DMS79 (cell line): ENCODE measurements around the gene FANCD2.
"Not testable (repeated sequence)": the region's sequence is repeated elsewhere in the genome, so short reads cannot be mapped to it uniquely, and the experiment has no call there.

Source experiments
- DNase-seq: peaks from one replicate; lab custom pipeline; 2025; lab: John Stamatoyannopoulos, UW

FANCD2 gene

DNA sequence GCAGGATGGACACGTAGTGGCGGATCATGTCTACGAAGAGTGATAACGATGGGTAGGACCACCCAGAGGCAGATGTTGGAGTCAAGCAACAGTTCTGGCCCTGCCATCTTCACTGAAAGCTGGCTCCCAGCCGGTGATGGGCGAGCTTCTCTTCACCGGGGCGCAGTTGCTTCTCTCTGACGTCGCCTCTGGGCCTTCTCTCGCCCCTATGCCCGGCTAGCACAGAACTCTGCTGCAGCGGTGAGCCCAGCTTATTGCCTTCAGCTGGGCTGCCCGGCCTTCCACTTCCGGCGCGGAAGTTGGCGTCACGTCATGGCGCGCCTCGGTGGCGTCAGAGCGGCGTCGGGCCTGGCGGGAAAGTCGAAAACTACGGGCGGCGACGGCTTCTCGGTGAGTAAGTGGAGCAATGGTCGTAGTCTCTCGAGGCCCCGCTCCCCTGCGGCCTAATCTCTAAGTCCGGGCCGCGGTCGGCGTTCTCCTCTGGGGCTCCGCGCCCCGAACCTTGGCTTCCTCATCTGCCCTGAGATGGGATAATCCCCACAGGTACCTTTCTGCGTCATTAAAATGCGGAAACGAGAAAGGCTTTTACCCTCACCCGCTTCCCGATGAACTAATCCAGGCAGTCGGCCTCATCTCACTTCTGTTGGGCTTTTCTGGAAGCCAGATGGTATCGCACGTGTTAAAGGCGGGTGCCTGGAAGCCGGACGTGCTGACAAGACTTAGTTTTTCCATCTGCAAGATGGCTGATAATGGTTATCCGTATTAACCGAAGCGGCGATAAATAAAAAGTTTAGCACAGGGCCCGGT lies at the start of gene FANCD2:
TSS of gene FANCD2 (plus strand) at position 354 of the 807 bp plus-strand sequence. CDS start 2,221 bp downstream, outside the sequence.
- DNase-seq: peak; percentile 34

DNA sequence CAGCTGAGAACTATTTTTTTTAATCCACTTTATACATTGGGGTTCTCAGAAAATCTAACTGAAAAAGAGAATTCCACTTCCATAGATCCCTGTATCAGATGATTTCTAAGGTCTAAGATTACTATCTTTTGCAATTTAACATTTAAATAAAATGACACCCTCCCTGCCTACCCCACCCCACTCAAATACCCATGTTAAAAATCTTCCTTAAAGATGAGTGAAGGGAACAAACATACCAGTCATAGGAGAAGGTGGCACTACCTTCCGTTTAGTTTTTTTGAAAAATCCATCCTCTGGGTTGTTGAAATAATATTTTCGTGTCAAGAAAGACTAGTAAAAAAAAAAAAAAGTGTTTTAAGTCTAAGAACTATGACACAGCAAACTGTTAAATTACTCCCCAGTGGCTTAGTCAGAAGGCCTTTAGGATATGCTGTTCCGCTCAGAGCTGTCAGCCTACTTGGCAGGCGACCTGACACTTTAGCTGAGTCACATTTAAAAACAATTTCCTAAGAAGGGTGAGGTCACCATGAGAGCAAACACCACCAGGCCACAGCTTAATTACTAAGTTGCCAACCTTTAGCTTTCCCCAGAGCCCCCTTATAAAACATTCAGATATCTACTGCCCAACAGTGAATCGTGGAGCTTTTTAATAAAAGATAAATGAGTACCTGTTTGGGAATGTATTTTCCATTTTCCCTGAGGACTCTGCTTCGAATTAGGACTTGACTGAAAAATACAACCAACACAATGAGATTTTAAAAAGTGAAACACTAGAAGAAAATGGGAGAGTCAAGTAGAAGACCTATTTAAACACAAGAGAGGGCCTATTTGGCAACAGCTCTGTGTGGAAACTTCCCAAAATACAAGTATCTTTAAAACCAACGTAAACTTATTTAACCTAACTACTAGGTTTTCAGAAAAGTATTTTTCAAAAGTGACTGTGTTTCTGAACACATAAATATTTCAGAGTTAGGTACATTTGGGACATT lies 49.2 kb upstream of the FANCD2 start:
- no peak for DNase-seq

DNA sequence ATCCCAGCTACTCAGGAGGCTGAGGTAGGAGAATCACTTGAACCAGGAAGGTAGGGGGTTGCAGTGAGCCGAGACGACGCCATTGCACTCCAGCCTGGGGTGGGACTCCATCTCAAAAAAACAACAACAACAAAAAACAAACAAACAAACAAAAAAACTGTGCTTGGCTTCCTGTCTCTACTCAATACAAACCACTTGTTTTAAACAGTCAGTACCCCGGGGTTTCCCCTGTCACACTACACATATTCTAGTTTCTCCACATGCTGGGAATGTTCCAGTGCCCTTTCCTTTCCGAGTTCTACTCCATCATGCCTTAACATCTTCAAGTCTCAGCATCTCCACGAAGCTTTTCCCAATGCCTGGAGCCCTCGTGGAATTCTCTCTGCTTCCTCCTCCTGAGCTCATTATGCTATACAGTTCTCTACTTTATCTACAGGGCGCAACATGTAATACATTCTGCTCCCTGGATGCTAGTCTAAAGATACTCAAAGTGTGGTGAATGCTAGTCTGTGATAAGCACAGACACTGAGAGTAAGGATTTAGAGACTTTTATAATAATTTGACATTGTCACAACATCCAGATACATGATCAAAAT lies 47.4 kb upstream of the FANCD2 start:
- DNase-seq: no peak

DNA sequence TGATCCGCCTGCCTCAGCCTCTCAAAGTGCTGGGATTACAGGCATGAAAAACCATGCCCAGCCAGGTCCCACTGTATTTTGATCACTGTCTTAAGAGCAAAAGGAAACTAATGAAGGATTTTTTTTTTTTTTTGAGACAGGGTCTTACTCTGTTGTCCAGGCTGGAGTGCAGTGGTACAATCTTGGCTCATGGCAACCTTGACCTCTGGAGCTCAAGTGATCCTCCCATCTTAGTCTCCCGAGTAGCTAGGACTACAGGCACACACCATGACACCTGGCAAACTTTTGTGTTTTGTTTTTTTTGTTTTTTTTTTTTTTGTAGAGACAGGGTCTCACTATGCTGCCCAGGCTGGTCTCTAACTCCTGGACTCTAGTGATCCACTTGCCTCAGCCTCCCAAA lies 46.0 kb upstream of the FANCD2 start:
- DNase-seq: no peak

DNA sequence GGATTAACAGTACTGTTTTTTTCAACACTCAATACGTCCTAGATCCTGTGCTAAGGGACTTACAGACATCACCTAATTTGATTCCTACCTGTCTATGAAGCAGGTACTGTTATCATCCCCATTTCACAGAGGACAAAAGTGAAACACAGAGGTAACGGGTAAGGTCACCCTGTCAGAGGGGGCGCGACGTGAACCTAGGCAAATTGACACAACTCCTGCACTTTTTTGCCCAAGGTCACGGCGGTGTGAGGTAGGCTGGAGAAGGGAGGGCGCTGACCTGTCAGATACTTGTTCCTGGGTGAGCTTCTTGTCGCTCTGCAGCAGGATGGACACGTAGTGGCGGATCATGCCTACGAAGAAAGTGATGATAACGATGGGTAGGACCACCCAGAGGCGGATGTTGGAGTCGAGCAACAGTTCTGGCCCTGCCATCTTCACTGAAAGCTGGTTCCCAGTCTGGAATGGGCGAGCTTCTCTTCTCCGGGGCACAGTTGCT lies 40.0 kb upstream of the FANCD2 start:
- no peak for DNase-seq

DNA sequence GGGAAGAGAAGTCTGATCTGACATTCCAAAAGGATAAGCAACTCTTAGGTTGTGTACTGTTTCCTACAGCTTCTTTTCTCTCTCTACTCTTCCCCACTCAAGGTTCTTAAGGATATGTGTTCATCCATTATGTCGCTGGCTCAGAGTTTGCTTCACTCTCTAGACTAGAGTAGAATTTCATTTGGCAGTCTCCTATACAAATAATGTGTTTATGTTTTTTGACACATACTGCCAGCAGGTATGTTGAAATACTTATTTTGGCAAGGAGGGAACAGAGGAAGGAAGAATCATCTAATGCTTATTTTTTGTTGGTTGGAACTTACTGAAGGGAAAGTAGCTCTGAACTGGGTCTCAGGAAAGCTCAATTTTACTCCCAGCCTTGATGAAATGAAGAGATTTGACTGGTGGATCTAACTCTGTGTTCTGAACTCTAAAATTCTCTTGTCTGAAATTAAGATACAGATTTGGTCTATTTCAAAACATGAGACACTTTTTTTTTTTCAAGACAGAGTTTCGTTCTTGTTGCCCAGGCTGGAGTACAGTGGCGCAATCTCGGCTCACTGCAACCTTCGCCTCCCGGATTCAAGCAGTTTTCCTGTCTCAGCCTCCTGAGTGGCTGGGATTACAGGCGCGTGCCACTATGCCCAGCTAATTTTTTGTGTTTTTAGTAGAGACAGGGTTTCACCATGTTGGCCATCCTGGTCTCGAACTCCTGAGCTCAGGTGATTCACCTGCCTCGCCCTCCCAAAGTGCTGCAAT lies 32.0 kb upstream of the FANCD2 start:
- DNase-seq: no peak

DNA sequence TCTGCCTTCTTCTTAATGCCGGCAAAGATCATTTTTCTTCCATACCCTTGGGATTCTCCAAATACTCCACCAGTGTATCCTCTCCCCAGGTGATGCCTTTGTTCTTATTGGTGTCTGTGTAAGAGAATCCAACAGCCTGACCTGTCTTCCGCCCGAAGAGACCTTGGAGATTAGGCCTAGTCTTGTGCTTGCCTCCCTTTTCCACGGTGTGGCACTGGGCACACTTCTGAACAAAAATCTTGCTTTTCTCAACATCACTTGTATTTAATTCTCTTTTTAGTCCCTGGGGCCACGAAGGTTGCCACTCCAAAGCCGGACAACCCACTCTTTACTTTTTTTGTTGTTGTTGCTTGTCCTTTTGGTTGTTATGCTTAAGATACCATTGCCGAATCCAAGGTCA lies 25.6 kb upstream of the FANCD2 start:
- DNase-seq: no peak

DNA sequence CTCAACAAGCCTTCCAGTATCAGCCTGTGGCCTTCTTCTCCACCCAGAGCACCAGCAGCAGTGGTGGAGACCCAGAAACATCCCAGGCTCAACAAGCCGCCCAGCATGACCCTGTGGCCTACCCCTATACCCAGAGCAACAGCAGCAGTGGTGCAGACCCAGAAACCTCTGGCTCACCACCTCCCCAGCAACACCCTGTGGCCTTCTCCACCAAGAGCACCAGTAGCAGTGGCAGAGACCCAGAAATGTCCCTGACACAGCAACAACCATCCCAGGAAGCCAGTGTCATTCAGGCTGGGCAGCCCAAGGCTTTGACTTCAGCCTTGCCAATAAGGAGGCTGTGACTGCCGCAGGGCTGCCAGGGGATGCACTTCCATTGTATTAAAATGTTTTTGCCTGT lies 23.3 kb upstream of the FANCD2 start:
- DNase-seq: no peak

DNA sequence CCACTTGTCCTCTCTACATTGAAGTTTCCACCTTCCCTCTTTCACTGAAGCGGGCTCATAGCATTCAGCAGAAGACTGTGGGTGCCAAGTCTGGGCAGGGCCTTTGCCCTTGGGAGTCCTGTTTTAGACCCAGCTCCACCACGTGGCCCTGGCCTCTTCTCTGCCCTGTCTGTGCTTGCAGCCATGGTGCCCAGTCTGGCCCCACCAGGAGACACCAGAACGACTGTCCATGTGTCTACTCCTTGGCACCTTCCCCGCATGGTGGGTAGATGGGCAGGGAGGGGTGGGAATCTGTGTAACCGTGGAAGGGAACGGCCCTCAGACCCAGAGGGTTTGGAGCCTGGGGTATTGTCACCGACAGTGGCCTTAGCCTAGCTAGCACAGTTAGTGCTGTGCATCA lies 21.7 kb upstream of the FANCD2 start:
- DNase-seq: no peak

DNA sequence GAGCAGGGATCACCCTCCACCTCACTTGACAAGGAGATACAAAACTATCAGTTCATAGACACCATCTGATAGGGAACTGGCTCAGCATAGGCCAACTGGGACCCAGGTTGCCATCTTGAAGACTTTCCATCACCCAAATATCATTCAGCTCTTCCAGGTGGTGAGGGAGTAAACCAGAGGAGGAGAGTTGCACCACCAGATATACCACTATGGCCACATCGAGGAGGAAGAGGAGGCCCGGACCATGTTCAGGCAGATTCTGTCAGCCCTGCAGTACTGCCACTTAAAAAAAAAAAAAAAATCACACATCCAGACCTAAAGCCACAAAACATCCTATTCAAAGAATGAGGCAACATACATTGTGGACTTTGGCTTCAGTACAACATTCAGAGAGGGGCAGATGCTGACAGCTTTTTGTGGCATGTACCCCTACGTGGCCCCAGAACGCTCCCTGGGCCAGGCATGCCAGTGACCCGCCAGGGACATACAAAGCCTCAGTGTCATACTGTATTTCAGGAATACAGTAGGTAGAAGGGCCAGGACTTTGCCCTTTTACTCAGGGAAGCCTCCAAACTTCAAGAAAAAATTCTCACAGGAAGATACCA lies 21.2 kb upstream of the FANCD2 start:
- no peak for DNase-seq

DNA sequence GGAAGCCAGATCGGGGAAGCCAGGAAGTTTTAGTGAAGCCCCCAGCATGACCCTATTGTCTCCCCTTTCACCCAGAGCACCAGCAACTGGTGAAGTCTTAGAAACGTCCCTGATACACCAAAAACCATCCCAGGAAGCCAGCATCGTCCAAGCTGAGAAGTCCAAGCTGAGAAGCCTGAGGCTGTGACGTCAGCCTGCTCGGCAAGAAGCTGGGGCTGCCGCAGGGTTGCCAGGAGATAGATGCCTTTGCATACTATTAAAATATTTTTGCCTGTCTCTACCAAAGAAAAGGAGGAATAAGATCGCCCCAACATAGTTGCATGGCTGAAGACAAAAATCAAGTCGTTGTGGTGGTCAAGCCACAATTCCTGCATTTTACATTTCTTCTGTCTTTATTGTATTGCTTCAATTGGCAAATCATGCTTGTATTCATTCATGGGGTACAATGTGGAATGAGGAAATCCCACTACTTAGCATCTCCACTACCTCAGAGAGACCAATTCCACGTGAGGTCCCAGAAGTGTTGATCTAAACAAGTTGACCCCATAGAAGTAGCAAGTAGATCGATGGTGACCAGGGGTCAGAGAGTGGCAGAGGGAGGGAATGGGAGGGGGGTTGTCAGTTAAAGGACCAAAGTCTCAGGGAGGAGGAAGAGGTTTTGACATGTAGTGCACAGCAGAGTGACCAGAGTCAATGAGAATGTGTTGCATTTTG lies 20.0 kb upstream of the FANCD2 start:
- DNase-seq: no peak

DNA sequence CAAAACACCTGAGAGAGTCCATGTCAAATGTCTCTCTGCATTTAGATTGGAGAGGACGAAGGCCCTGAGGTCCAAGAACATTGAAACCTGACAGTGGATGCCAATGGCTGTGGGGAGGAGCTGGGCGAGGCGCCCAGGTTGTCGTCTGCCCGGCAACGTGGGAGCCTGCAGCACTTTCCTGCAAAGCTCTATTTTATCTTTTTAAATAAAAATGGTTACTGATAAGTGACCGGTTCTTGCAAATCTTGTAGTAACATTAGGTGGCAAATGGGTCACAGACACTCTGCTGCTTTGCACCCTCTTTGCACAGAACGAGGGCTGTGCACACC lies 19.5 kb upstream of the FANCD2 start:
- DNase-seq: no peak

DNA sequence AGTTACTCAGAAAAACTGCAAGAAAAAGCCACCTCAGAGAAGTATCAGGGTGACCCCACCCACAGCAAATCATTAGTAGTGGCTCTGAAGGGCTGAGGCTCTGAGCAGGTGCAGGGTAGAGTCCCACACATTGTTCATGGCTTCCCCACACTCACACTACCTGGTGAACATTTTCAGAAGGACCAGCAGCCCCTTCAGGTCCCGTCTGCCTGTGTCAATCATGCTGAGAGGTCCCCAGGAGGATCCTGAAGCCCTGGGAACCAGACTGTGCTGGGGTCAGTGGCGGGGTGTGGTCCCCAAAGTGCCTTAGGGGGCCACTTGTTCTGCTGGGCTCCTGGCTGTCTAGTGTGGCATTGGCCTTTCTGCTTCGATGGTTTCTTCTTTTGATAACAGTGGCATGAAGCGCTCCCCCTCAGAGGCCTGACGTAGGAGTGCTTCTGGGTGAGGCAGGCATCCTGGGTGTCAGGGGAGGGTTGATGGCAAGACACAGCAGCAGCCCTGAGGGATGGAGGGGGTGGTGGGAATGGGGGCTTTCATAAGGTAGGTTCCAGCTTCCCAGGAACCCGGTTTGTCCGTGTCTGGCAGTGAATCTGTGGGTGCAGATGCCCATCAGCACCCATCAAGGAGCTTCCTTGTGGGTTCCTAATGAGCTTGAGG lies 19.0 kb upstream of the FANCD2 start:
- DNase-seq: no peak

DNA sequence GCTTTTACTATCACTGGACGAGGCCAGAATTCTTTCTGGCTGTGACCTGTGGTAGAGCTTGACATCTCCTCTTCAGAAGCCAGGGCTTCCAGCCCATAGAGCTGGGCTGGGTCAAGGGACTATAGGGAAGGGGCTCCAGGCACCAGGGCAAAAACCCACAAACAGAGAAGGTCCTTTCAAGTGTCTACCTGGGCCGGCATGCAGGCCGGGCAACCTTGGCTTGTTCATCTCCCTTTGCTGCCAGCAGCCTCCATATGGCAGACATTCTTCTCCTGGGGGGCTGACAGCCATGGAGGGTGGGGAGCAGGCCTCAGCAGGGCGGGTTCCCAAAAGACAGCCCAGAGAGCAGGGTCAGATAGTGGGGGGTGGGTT lies 18.0 kb upstream of the FANCD2 start:
- not testable (repeated sequence) for DNase-seq

DNA sequence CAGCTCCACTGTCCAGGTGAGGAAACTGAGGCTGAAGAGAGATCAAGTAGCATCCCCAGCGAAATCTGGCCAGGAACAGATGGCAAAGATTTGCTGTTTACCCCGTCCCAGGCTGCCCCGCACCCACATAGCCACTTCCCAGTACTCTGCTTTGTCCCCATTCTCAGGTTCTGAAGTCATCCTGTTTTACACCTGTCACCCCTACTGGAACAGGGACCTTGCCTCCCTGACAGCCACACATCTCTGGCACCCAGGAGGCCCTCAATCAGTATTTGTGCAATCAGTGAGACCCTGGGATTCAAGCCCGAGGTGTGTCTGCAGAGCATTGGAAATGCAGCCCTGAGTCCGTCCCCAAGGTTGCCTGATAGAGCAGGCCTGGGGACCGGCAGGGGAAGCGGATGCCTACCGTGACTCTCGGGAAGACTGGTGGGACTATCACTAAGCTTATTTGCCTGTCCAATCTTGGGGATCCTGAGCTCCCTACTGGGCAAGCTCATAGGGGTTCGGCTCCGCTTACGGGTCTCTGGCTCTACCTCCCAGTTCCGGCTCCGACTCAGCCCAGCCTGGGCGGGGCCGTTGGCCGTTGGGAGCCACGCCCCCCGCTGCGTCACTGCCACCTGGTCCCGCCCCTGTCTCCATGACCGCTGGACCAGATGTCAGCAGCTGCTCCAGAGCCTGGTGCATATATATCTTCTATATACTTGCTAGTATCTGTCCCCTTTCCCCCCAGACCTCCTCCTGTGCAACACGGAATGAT lies 17.5 kb upstream of the FANCD2 start:
- no peak for DNase-seq

DNA sequence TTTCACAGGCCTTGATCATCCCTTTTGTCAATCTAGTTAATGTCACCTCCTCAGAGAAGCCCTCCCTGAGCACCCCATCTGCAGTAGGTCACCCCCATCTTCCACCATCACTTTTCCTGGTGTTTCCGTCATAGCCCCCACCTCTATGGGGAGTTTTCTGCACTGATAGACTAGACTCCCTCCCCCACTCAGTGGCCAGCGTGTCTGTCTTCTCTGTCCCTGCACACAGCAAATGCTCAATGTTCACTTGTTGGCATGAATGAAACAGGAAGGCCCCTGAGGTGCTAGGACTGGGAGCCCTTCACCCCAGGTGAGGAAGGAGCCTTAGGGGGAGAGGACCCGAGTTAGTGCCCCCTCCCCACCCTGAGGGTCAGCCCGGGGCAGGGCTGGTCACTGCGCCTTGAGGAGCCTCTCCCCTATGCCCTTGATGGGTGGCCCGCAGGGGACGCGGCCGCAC lies 15.8 kb upstream of the FANCD2 start:
- no peak for DNase-seq

DNA sequence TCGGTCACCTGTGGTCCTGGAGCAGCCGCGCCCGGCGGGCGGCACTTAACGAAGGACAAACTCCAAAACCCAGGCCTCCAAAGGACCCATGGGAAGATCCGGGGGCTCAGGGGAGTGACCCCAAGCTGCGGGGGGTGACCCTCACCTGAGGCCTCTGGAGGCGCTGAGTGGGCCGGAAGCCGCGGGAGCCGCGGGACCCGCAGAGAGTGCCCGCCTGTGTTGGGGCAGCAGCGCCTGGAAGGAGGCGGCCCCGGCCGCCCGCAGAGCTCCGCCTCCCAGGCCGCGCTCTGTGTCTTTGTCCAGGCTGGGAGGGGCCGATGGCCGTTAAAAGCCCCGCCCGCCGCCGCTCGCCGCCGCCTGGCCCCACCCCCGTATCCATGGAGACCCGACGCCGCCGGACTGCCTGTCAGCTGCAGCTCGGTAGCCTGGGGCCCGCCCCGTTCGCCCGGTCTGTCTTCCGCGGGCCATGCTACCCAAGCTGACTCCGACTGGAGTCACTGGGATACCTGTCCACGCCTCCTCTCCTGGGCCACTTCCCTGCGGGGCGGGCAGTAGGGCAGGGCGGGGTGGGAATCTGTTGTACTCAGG lies 15.3 kb upstream of the FANCD2 start:
- DNase-seq: peak; percentile 59

DNA sequence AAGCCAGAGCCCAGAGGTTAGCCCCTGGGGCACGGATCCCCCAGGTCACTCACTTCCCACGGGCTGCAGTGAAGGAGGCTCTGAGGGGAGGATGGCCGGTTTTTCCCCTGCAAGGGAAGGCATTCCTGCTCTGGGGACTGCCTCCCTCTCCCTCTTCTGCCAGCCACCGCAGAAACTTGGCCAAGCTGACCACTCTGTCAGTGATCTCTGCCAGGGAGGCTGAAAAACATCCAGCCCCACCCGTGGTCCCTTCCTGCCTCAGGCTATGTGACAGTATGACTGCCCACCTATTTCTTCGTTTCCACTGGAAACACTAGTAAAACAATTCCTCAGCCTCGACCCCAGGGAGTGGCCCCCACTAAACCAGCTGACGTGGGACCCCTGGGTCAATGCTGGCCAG lies 14.6 kb upstream of the FANCD2 start:
- DNase-seq: no peak

DNA sequence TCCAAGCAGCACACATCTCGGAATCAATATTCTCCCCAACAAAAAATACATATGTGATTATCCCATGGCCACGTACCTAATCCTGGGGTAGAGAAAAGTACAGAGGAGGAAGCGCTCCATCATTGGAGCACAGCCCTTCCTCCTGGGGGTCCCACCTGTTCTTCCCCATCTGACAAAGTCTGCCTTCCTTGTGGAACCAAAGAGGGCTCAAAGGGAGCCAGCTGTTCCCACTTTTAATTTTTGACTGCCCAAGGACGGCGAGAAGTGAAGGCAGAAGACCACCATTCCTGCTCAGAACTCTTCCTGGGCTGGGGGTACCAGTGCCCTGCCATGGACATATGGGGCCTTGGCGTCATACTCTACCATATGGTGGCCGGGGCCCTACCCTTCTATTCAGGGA lies 14.1 kb upstream of the FANCD2 start:
- no peak for DNase-seq
